Astrocyte (in vitro differentiated cells and primary cell): ENCODE results near the gene C22orf31. TPM values are rescaled to one million over a fixed set of nuclear protein-coding genes. Genes with fewer than 3 reads are reported as not detected.

ENCODE experiments used
- DNase-seq: peaks from one replicate; pipeline ENCODE4 v3.0.0-alpha.2; 2010; ENCODE audit warnings: low read depth
- FAIRE-seq: peaks from 2 replicates; lab custom pipeline; 2011; peaks lifted over from hg19 to GRCh38; lab: Jason Lieb, UNC
- H2AFZ ChIP-seq: 2 replicates; pipeline ENCODE4 v1.6.0; 2012; ENCODE audit warnings: low read depth, low read length, inconsistent platforms
- H3K27ac ChIP-seq: 2 replicates; pipeline ENCODE4 v1.5.1; 2011; ENCODE audit warnings: low read depth, low read length, inconsistent platforms
- H3K27me3 ChIP-seq: 2 replicates; pipeline ENCODE4 v1.6.0; 2011; ENCODE audit warnings: low read length, inconsistent platforms; ENCODE audit not compliant: insufficient read depth
- H3K36me3 ChIP-seq: 2 replicates; pipeline ENCODE4 v1.5.1; 2011; ENCODE audit warnings: low read length, inconsistent platforms; ENCODE audit not compliant: insufficient read depth
- H3K4me1 ChIP-seq: 2 replicates; pipeline ENCODE4 v1.5.1; 2011; ENCODE audit warnings: low read length, inconsistent platforms; ENCODE audit not compliant: insufficient read depth
- H3K4me2 ChIP-seq: 2 replicates; pipeline ENCODE4 v1.6.0; 2012; ENCODE audit warnings: low read length, inconsistent platforms
- H3K4me3 ChIP-seq: 2 replicates; pipeline ENCODE4 v1.5.1; 2011; ENCODE audit warnings: low read depth, mild to moderate bottlenecking, low read length, inconsistent platforms; ENCODE audit not compliant: insufficient read depth
- H3K79me2 ChIP-seq: 2 replicates; pipeline ENCODE4 v1.6.0; 2012; ENCODE audit warnings: mild to moderate bottlenecking, low read length, inconsistent platforms; ENCODE audit not compliant: insufficient read depth
- H3K9ac ChIP-seq: 2 replicates; pipeline ENCODE4 v1.6.0; 2012; ENCODE audit warnings: mild to moderate bottlenecking, low read length, inconsistent platforms
- H3K9me3 ChIP-seq: 2 replicates; pipeline ENCODE4 v1.5.1; 2012; ENCODE audit warnings: low read depth, mild to moderate bottlenecking, low read length, inconsistent platforms; ENCODE audit not compliant: insufficient read depth
- H4K20me1 ChIP-seq: 2 replicates; pipeline ENCODE4 v1.6.0; 2012; ENCODE audit warnings: low read length, inconsistent platforms; ENCODE audit not compliant: insufficient read depth
- H3K27ac Mint-ChIP-seq: one replicate; pipeline ENCODE4 v1.8.0; 2021; ENCODE audit warnings: mild to moderate bottlenecking, mixed read lengths; ENCODE audit not compliant: unreplicated experiment
- H3K27me3 Mint-ChIP-seq: one replicate; pipeline ENCODE4 v1.8.0; 2021; ENCODE audit warnings: low read depth, mixed read lengths; ENCODE audit not compliant: unreplicated experiment
- H3K36me3 Mint-ChIP-seq: one replicate; pipeline ENCODE4 v1.8.0; 2021; ENCODE audit warnings: low read depth, mixed read lengths; ENCODE audit not compliant: unreplicated experiment
- H3K4me1 Mint-ChIP-seq: one replicate; pipeline ENCODE4 v1.8.0; 2021; ENCODE audit warnings: low read depth, mixed read lengths; ENCODE audit not compliant: unreplicated experiment
- H3K4me3 Mint-ChIP-seq: one replicate; pipeline ENCODE4 v1.8.0; 2021; ENCODE audit warnings: mild to moderate bottlenecking, moderate library complexity, mixed read lengths; ENCODE audit not compliant: unreplicated experiment
- H3K9me3 Mint-ChIP-seq: one replicate; pipeline ENCODE4 v1.8.0; 2021; ENCODE audit warnings: mild to moderate bottlenecking, mixed read lengths; ENCODE audit not compliant: unreplicated experiment
- EZH2 ChIP-seq: IDR thresholded peaks from 2 replicates; pipeline ENCODE4 v1.6.1; 2012; ENCODE audit warnings: mild to moderate bottlenecking, low read length, inconsistent platforms; ENCODE audit not compliant: insufficient read depth
- total RNA-seq: library from RNA; stranded (reverse); gene quantifications from 2 replicates; pipeline ENCODE4 v1.2.1, GENCODE V29; 2021
- TF ChIP-seq, protein P1 (sequence below): IDR thresholded peaks from 2 replicates; pipeline ENCODE4 v1.5.1; 2011; ENCODE audit warnings: low read depth, mild to moderate bottlenecking, inconsistent platforms, low read length, moderate library complexity; ENCODE audit not compliant: insufficient read depth

C22orf31 gene
- total RNA-seq, 1 donor from 2014 or later, result not detected

- Histone ChIP-seq H2AFZ (peak overlapping the region; percentile 4), H3K79me2 (no peaks in the 10 kb centered on the region), H3K4me1 (peaks cover 38% of the 10 kb centered on the region), H3K36me3 (no peaks in the 10 kb centered on the region), H4K20me1 (no peaks in the 10 kb centered on the region), H3K27me3 (no peaks in the 10 kb centered on the region), H3K9me3 (no peaks in the 10 kb centered on the region), H3K4me3 (peak overlapping the region; percentile 43), H3K9ac (peak overlapping the region; percentile 64), H3K27ac (peak overlapping the region; percentile 91), H3K4me2 (peak overlapping the region; percentile 74)
- Mint-ChIP-seq H3K27ac (peak overlapping the region; percentile 85), H3K4me3 (peak overlapping the region; percentile 24), H3K4me1 (peaks cover 28% of the 10 kb centered on the region), H3K27me3 (no peaks in the 10 kb centered on the region), H3K36me3 (peaks cover 7% of the 10 kb centered on the region), H3K9me3 (no peaks in the 10 kb centered on the region)
- DNase-seq (peak; percentile 78), FAIRE-seq (no peak)
- TF ChIP-seq, protein P1, sequence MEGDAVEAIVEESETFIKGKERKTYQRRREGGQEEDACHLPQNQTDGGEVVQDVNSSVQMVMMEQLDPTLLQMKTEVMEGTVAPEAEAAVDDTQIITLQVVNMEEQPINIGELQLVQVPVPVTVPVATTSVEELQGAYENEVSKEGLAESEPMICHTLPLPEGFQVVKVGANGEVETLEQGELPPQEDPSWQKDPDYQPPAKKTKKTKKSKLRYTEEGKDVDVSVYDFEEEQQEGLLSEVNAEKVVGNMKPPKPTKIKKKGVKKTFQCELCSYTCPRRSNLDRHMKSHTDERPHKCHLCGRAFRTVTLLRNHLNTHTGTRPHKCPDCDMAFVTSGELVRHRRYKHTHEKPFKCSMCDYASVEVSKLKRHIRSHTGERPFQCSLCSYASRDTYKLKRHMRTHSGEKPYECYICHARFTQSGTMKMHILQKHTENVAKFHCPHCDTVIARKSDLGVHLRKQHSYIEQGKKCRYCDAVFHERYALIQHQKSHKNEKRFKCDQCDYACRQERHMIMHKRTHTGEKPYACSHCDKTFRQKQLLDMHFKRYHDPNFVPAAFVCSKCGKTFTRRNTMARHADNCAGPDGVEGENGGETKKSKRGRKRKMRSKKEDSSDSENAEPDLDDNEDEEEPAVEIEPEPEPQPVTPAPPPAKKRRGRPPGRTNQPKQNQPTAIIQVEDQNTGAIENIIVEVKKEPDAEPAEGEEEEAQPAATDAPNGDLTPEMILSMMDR, result no peak
- TF ChIP-seq EZH2, result no peak
Measured at GRCh38 chr22:29043906-29044575, 17.6 kb downstream of the C22orf31 start.

DNA sequence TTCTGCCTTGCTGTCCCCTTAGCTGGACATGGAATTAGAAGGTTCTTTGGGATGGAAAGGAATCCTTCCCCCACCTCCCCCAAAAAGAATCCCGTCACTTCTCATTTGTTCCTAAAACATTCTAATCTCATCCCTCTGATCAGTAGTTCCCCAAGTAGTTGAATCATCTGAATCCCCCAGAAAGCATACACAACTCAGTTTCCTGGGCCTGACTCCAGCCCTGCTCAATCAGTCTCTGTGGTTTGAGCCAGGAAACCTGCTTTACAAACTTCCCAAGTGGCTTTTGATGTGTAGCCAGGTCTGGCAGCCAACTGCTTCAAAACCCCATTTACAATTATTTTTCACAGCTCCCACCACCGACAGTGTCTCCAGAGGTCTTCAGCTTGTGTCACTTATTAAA is 20.2 kb downstream of the C22orf31 start:
- H3K9me3 ChIP-seq, result no peaks in the 10 kb centered on the region
- FAIRE-seq, result no peak
- no peaks in the 10 kb centered on the region for H3K79me2 ChIP-seq
- Mint-ChIP-seq H3K36me3 (no peaks in the 10 kb centered on the region), H3K9me3 (no peaks in the 10 kb centered on the region), H3K4me3 (no peak overlapping the region), H3K27ac (peak overlapping the region; percentile 29), H3K4me1 (peaks cover 28% of the 10 kb centered on the region), H3K27me3 (no peaks in the 10 kb centered on the region)
- H3K9ac ChIP-seq, result peak overlapping the region; percentile 67
- peak; percentile 93 for DNase-seq
- no peaks in the 10 kb centered on the region for H4K20me1 ChIP-seq
- no peak for TF ChIP-seq EZH2
- TF ChIP-seq, protein P1, result no peak
- H3K4me3 ChIP-seq, result no peak overlapping the region
- peak overlapping the region; percentile 78 for H3K27ac ChIP-seq
- no peaks in the 10 kb centered on the region for H3K36me3 ChIP-seq
- peaks cover 38% of the 10 kb centered on the region for H3K4me1 ChIP-seq
- H3K4me2 ChIP-seq, result peak overlapping the region; percentile 76
- H2AFZ ChIP-seq, result no peak overlapping the region
- H3K27me3 ChIP-seq, result no peaks in the 10 kb centered on the region
